Chondrocyte (in vitro differentiated cells): ENCODE data around the gene STX2. TPM values are rescaled to one million over a fixed set of nuclear protein-coding genes. Genes with fewer than 3 reads are reported as not detected.

Experiments
- DNase-seq: peaks from one replicate; pipeline ENCODE4 v3.0.0; 2021; ENCODE audit warnings: mixed read lengths, low spot score
- H3K27ac Mint-ChIP-seq: one replicate; pipeline ENCODE4 v1.8.0; 2021; ENCODE audit warnings: mild to moderate bottlenecking, moderate library complexity, mixed read lengths; ENCODE audit not compliant: unreplicated experiment
- H3K27me3 Mint-ChIP-seq: 2 replicates; pipeline ENCODE4 v1.8.0; 2021; ENCODE audit warnings: low read depth, mixed read lengths
- H3K36me3 Mint-ChIP-seq: 2 replicates; pipeline ENCODE4 v1.8.0; 2021; ENCODE audit warnings: low read depth, mixed read lengths
- H3K4me1 Mint-ChIP-seq: 2 replicates; pipeline ENCODE4 v1.8.0; 2021; ENCODE audit warnings: low read depth, mild to moderate bottlenecking, mixed read lengths
- H3K4me3 Mint-ChIP-seq: one replicate; pipeline ENCODE4 v1.8.0; 2021; ENCODE audit warnings: mild to moderate bottlenecking, moderate library complexity, mixed read lengths; ENCODE audit not compliant: unreplicated experiment
- H3K9me3 Mint-ChIP-seq: 2 replicates; pipeline ENCODE4 v1.8.0; 2021; ENCODE audit warnings: low read depth, mixed read lengths
- total RNA-seq: library from RNA; stranded (reverse); gene quantifications from 3 replicates; pipeline ENCODE4 v1.2.1, GENCODE V29; 2021
- TF ChIP-seq, protein P1 (sequence below): fragments of 200-600 bp; sonication (generic); IDR thresholded peaks from 2 replicates; pipeline ENCODE4 v1.5.0; 2021; ENCODE audit warnings: antibody characterized with exemption, mild to moderate bottlenecking, moderate library complexity

The STX2 gene
- total RNA-seq, 1 donor from 2014 or later = 40.4 TPM

DNA sequence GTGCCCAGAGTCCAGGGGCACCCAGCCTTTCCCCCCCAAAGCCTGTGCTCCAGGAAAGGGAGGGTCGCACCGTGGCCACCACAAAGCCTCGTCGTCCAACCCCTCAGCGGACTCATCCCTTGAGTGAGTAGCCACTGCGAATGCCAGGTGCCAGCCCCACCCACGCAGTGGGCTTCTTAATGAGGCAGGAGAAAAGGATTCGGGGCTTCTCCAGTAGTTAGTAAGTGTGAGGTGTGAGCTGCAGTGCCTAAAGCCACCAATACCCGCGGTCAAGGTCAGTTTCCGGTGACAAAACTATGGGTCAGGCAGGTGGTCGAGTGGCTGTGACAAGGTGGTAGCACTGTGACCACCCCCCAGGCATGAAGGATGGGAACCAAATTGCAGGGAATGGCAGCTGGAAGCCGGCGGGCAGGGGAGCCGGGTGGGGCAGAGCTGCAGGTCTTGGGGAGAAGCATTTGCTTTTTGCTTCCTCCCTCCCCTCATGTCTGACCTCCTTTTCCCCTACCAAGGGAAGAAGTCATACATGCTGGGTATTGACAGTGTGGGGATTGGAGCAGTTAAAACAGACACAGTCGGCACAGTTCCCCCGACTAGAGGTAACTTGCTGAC, 40.8 kb upstream of the STX2 start:
- Mint-ChIP-seq H3K27ac (no peak overlapping the region), H3K4me3 (no peak overlapping the region), H3K9me3 (no peaks in the 10 kb centered on the region), H3K36me3 (peaks cover 26% of the 10 kb centered on the region), H3K27me3 (no peaks in the 10 kb centered on the region), H3K4me1 (peaks cover 11% of the 10 kb centered on the region)
- TF ChIP-seq, protein P1, sequence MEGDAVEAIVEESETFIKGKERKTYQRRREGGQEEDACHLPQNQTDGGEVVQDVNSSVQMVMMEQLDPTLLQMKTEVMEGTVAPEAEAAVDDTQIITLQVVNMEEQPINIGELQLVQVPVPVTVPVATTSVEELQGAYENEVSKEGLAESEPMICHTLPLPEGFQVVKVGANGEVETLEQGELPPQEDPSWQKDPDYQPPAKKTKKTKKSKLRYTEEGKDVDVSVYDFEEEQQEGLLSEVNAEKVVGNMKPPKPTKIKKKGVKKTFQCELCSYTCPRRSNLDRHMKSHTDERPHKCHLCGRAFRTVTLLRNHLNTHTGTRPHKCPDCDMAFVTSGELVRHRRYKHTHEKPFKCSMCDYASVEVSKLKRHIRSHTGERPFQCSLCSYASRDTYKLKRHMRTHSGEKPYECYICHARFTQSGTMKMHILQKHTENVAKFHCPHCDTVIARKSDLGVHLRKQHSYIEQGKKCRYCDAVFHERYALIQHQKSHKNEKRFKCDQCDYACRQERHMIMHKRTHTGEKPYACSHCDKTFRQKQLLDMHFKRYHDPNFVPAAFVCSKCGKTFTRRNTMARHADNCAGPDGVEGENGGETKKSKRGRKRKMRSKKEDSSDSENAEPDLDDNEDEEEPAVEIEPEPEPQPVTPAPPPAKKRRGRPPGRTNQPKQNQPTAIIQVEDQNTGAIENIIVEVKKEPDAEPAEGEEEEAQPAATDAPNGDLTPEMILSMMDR = no peak
- no peak for DNase-seq

DNA sequence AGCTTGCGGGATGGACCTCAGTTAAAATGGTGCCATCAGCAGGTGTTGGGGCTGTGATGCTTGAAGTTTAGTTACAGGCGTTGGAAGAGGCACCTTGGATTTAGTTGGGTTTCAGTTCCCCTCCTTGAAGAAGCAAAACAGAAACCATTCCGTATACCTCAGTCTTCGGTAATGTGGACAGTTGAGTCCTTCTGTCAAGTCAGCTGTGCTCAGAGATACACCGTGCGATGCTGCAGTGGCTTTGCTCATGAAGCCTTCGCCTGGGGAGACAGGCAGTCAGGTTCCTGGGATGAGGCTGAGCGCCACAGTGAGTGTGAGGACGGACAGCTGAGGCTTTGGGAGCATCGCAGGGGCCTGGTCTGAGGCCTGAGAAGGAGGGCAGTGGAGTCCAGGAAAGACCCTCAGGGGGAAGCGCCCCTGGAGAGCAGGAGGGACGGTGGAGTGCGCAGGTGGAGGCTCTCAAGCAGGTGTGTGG, 40.2 kb upstream of the STX2 start:
- Mint-ChIP-seq H3K9me3 (no peaks in the 10 kb centered on the region), H3K4me1 (peaks cover 17% of the 10 kb centered on the region), H3K4me3 (no peak overlapping the region), H3K27ac (no peak overlapping the region), H3K27me3 (no peaks in the 10 kb centered on the region), H3K36me3 (peaks cover 32% of the 10 kb centered on the region)
- TF ChIP-seq, protein P1 = no peak
- no peak for DNase-seq

DNA sequence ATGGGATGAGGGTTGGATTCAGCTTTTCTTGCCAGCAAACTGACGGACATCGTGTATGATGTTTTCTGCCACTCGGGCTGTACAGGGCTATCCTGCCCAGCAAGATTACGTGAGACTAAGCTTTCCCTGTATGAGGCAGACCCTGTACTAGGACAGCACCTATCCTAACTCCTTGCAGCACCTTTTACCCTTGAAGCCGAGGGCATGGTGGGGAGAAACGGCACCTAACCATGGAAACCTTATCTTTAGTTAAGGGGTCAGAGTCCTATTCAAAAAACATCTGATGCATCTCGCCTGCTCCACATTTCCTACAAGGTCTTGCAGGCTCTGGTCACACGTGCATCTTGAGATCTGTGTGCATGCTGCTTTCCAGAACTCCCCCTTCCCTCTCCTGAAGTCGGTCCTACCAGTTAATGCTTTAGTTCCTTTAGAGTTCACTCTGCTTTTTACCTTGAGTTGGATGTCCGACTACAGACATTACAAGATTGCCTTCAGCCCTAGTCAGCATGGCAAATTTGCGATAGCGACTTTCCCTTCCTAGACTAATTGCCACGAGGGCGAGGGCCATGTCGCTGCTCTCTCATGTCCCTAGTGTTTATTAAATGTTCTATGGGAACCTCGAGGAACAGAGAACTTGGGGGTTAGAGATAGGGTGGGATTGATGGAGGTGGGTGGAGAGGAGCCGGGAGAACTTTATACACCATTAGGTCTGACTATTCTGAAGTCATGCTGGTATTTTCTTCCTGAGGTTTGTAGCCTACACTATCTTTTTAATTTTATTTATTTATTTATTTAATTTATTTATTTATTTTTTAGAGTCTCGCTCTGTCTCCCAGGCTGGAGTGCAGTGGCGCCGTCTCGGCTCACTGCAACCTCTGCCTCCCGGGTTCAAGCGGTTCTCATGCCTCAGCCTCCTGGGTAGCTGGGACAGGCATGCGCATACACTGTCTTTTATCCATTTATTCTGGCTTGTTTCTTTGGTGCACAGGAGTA, 39.4 kb upstream of the STX2 start:
- no peak for DNase-seq
- peaks cover 38% of the 10 kb centered on the region for H3K36me3 Mint-ChIP-seq
- H3K27ac Mint-ChIP-seq = no peak overlapping the region
- TF ChIP-seq, protein P1 = no peak
- no peak overlapping the region for H3K4me3 Mint-ChIP-seq
- H3K9me3 Mint-ChIP-seq = no peaks in the 10 kb centered on the region
- peaks cover 25% of the 10 kb centered on the region for H3K4me1 Mint-ChIP-seq
- H3K27me3 Mint-ChIP-seq = no peaks in the 10 kb centered on the region

GRCh38 chr12:130877333-130877732, 38.3 kb upstream of the STX2 start:
- H3K36me3 Mint-ChIP-seq = peaks cover 41% of the 10 kb centered on the region
- TF ChIP-seq, protein P1 = no peak
- no peaks in the 10 kb centered on the region for H3K9me3 Mint-ChIP-seq
- DNase-seq = no peak
- no peak overlapping the region for H3K4me3 Mint-ChIP-seq
- H3K27me3 Mint-ChIP-seq = no peaks in the 10 kb centered on the region
- no peak overlapping the region for H3K27ac Mint-ChIP-seq
- peaks cover 35% of the 10 kb centered on the region for H3K4me1 Mint-ChIP-seq

- TF ChIP-seq, protein P1 = peak; percentile 36
- DNase-seq = no peak
- Mint-ChIP-seq H3K27ac (no peak overlapping the region), H3K9me3 (no peaks in the 10 kb centered on the region), H3K27me3 (no peaks in the 10 kb centered on the region), H3K4me1 (peaks cover 35% of the 10 kb centered on the region), H3K4me3 (no peak overlapping the region), H3K36me3 (peaks cover 41% of the 10 kb centered on the region)
Observed at GRCh38 chr12:130876758-130877157, 37.7 kb upstream of the STX2 start.
